PFSK-1 (cell line): ENCODE results near the gene CAMK1D.

ENCODE experiments used
- FOXP2 ChIP-seq: optimal IDR thresholded peaks from 2 replicates; pipeline ENCODE3; 2011; ENCODE audit warnings: borderline replicate concordance, control low read depth, inconsistent platforms; ENCODE audit not compliant: insufficient read depth; ENCODE audit errors: extremely low read length, extremely low read depth
- POLR2AphosphoS5 ChIP-seq: IDR thresholded peaks from 2 replicates; pipeline ENCODE4 v1.6.1; 2012; ENCODE audit warnings: low read depth, mild to moderate bottlenecking, control low read depth, low read length, moderate library complexity
- SIN3A ChIP-seq: IDR thresholded peaks from 2 replicates; pipeline ENCODE4 v1.6.1; 2012; ENCODE audit warnings: mild to moderate bottlenecking, low read length, moderate library complexity, borderline replicate concordance; ENCODE audit not compliant: insufficient read depth
- TAF1 ChIP-seq: IDR thresholded peaks from 2 replicates; pipeline ENCODE4 v1.6.1; 2012; ENCODE audit warnings: low read length, control low read depth, borderline replicate concordance; ENCODE audit not compliant: insufficient read depth
- TF ChIP-seq, protein P1 (sequence below), 2 experiments: IDR thresholded peaks; 2 replicates each; pipeline versions ENCODE4 v1.6.1 to v1.8.0; 2011 to 2012; ENCODE audit warnings: low read depth in 2 of 2, low read length in 2 of 2, control low read depth in 1 of 2, inconsistent platforms in 1 of 2, mild to moderate bottlenecking in 1 of 2, moderate library complexity in 1 of 2; ENCODE audit not compliant: insufficient read depth in 1 of 2

Gene CAMK1D

DNA sequence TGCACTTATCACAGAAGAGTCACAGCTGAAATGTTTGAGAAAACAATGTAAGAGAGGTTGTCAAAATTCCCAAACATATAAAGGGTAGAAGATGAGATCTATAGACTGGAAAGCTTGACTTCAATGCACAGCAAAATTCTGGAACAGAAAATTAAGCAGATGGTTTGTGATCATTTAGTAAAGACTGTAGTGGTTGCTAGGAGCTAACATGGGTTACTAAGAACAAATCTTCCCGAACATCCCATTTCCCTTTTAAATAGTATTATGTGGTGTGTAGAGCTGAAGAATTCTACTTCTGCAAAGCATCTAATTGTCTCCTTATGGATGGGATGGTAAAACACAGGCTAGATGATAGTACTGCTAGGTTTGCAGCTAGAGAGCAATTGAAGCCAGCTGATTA is 312.3 kb downstream of the CAMK1D start:
- no peak for TF ChIP-seq POLR2AphosphoS5
- TF ChIP-seq, protein P1, sequence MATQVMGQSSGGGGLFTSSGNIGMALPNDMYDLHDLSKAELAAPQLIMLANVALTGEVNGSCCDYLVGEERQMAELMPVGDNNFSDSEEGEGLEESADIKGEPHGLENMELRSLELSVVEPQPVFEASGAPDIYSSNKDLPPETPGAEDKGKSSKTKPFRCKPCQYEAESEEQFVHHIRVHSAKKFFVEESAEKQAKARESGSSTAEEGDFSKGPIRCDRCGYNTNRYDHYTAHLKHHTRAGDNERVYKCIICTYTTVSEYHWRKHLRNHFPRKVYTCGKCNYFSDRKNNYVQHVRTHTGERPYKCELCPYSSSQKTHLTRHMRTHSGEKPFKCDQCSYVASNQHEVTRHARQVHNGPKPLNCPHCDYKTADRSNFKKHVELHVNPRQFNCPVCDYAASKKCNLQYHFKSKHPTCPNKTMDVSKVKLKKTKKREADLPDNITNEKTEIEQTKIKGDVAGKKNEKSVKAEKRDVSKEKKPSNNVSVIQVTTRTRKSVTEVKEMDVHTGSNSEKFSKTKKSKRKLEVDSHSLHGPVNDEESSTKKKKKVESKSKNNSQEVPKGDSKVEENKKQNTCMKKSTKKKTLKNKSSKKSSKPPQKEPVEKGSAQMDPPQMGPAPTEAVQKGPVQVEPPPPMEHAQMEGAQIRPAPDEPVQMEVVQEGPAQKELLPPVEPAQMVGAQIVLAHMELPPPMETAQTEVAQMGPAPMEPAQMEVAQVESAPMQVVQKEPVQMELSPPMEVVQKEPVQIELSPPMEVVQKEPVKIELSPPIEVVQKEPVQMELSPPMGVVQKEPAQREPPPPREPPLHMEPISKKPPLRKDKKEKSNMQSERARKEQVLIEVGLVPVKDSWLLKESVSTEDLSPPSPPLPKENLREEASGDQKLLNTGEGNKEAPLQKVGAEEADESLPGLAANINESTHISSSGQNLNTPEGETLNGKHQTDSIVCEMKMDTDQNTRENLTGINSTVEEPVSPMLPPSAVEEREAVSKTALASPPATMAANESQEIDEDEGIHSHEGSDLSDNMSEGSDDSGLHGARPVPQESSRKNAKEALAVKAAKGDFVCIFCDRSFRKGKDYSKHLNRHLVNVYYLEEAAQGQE (IDR thresholded peaks at IDR 0.05; ENCODE audit: insufficient read depth in 1 of 2, low read depth in 2 of 2, low read length in 2 of 2) = no peak
- TF ChIP-seq FOXP2 = no peak
- no peak for TF ChIP-seq SIN3A
- no peak for TF ChIP-seq TAF1

DNA sequence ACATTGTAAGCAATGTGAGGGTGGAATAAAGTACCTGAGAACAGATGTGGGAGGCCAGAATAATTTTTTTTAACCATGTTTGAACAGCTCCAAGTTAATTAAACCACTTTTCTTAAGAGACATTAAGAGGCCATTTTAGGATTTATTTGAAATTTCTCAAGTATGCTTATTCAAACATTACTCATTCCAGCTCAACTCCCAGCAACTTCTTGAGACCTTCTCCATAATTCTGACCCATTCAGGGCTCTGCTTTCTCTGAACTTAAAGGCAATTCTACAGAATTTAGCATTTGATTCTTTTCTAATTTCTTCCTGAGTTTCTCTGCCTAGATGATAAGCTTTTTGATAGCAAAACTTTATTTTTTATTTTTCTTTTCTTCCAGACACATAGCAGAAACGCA is 314.5 kb downstream of the CAMK1D start:
- TF ChIP-seq TAF1 (no peak), FOXP2 (no peak), POLR2AphosphoS5 (no peak), SIN3A (no peak)
- TF ChIP-seq, protein P1 (IDR thresholded peaks at IDR 0.05; ENCODE audit: insufficient read depth in 1 of 2, low read depth in 2 of 2, low read length in 2 of 2) = no peak

DNA sequence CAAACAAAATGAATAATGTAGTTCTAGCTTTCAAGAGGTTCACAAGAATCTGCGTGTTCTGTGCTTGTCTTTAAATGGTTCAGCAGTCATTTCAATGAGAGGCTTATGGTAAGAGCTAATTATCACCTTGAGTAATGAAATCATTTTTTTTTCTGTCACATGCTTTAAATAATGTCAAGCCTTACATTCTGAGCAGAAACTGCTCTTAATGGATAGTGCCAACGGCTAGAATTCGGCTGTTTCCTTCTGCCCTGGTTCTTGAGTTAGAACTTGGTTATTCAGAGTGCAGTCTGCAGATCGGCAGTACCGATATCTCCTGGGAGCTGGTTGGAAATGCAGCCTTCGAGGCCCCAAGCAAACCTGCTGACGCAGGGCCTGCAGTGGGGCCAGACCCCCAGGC is 316.2 kb downstream of the CAMK1D start:
- TF ChIP-seq FOXP2 = no peak
- TF ChIP-seq, protein P1 (IDR thresholded peaks at IDR 0.05; ENCODE audit: insufficient read depth in 1 of 2, low read depth in 2 of 2, low read length in 2 of 2) = no peak
- no peak for TF ChIP-seq POLR2AphosphoS5
- TF ChIP-seq TAF1 = no peak
- TF ChIP-seq SIN3A = no peak

DNA sequence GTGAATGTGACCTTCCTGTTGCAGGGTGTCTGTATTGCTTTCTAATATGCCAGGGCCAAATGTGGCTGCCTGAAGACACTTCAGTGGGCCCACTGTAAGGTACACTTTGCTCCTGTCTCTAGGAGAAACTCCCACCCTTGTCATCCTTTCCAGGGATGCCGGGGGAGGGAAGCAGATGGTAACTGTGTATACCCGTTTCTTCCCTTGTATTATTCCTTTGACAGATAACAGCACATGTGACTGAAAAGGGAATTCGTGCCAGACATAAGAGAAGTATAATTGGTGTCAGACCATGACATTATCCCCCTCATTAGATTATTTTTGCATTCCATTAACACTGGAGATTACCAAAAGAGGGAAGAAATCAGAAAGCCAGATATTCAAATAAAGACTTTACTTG is 317.7 kb downstream of the CAMK1D start:
- no peak for TF ChIP-seq SIN3A
- no peak for TF ChIP-seq TAF1

DNA sequence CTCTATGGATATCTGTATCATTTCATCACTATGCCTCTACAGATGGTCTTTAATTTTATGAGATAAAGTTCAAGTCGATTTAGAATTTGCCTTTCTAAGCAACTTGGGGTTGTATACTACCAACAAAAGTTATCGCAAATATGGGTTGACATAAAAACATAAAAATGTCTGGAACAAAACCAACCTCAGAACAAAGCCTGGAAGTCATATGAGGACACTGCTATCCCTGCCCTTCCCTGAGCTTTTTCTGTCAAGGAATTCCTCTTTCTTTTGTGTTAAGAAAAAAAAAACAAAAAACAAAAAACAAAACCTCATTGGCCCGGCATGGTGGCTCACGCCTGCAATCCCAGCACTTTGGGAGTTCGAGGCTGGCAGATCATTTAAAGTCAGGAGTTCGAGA is 319.3 kb downstream of the CAMK1D start:
- TF ChIP-seq TAF1 = no peak
- TF ChIP-seq, protein P1 (IDR thresholded peaks at IDR 0.05; ENCODE audit: insufficient read depth in 1 of 2, low read depth in 2 of 2, low read length in 2 of 2) = no peak
- TF ChIP-seq FOXP2 = no peak

DNA sequence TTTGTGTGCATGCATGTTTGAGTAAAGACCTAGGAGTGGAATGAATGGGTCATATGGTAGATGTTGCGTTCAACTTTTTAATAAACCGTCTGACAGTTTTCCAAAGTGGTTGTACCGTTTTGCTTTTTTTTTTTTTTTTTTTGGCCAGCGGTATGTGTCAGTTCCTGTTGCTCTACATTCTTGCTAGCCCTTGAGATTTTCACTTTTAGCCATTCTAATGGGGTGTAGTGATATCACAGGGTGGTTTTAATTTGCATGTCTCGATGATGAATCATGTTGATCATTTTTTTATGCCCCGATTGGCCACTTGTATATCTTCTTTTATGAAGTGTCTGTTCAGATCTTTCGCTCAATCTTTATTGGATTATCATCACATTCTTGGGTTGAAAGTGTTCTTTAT is 320.7 kb downstream of the CAMK1D start:
- no peak for TF ChIP-seq SIN3A
- TF ChIP-seq POLR2AphosphoS5 = no peak
- no peak for TF ChIP-seq TAF1
- no peak for TF ChIP-seq FOXP2
- TF ChIP-seq, protein P1 (IDR thresholded peaks at IDR 0.05; ENCODE audit: insufficient read depth in 1 of 2, low read depth in 2 of 2, low read length in 2 of 2) = no peak
